NOMO-1 treated with dmso at 0.1 percent for 144 hours (cell line): ENCODE measurements around the gene SLC35E3.
"Not testable (repeated sequence)": the region's sequence is repeated elsewhere in the genome, so short reads cannot be mapped to it uniquely, and the experiment has no call there.

Experiments
- DNase-seq: peaks from one replicate; lab custom pipeline; 2025; ENCODE audit not compliant: unreplicated experiment; lab: John Stamatoyannopoulos, UW

Gene SLC35E3

DNA sequence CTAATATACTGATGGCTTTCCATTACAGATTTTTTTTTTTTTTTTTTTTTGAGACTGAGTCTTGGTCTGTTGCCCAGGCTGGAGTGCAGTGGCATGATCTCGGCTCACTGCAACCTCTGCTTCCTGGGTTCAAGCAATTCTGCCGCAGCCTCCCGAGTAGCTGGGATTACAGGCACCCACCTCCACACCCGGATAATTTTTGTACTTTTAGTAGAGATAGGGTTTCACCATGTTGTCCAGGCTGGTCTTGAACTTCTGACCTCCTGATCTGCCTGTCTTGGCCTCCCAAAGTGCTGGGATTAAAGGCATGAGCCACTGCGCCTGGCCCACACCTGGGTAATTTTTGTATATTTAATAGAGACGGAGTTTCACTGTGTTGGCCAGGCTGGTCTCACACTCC is 65.6 kb downstream of the SLC35E3 start:
- not testable (repeated sequence) for DNase-seq

DNA sequence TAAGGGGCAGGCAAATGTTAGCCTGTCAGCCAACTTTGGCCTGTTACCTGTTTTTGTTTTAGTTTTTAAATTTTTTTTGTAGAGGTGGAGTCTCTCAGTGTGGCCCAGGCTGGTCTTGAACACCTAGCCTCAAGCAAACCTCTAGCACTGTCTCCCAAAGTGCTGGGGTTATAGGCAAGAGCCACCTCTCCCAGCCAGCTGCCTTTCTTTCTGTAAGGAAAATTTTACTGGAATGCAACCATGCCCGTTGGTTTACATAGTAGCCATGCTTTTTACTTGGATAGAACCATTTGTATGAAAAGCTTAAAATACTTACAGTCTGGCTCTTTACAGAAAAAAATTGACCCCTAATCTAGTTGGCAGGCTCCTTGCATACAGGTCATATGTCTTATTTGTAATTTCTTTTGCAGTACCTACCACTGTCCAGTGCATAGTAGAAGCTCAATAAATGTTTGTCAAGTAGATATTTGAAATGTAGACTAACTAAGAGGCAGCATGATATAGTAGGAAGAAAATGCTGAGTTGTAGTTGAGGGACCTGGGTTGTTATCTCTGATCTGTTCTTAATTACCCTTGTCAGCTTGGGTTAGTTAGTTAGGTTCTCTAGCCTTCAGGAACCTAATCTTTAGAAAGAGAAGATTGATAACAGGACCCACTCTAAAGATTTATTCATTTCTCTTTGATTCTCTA is 66.7 kb downstream of the SLC35E3 start:
- DNase-seq: no peak

DNA sequence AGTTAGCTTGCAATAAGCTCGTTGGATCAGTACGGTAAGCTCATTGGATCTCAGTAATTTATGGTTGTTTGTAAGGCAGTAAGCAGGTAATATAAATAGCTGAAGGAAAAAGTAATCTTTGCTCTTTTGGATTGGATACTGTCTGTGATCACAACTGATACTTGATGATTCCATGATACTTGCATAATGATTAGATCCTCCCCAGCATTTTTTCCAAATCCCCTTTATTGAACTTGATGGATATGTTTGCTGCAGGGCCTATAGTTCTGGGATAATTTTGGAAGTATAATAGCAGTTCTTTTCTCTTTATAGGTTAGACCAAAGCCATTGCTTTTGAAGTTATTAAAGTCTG is 67.2 kb downstream of the SLC35E3 start:
- DNase-seq: no peak

DNA sequence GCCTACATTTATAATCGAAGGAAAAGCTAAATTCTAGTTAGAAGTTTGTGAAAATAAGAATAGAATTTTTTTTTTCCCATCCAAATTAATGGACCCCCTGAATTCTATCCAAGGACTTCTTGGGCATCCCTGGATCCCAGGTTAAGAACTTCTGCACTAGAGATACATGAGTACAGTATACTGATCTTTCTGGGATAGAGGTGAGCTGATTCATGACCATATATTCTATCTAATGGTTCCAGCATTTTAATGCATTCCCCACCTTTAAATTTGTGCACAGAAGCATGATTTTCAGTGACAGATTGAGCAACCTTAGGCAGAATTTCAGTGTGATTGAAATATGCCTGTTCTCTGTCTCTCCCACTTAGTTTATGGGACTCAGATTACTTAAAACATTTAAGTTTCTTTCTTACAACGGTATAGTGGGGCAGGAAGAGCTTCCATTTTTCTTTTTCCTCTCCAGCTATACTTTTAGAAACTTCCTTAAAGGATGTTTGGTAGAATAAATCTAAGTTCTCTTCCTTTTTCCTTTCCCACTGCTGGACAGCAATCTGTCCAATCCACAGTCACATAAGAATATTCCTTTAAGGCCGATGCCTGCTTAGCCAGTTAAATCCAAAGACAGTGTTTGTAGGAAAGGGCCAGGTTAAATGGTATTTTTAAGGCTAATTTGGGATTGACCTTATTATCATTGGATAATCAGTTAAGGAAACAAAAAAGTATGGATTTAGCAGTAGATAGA is 68.7 kb downstream of the SLC35E3 start:
- DNase-seq: no peak

DNA sequence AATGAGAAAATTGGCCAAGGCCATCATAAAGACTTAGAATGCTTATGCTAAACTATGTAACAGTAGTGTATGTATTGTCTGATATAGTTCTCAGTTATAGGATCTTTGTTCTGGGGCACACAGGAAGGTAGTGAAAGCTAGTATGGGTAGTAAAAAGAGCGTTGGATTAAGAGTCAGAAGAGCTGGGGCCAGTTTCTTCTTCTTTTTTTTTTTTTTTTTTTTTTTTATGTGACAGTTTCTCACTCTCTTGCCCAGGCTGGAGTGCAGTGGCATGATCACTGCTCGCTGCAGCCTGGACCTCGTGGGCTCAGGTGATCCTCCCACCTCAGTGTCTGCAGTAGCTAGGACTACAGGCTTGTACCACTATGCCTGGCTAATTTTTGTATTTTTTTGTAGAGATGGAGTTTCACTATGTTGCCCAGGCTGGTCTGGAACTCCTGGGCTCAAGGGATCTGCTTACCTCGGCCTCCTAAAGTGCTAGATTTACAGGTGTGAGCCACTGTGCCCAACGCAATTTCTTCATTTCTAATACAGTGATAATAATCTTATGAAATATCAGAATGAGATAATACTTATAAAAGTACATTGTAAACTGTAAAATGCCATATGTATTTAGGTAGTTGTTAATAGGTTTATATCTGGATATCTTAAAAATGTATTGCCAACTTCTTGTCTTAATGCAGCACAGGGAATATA is 69.4 kb downstream of the SLC35E3 start:
- no peak for DNase-seq

DNA sequence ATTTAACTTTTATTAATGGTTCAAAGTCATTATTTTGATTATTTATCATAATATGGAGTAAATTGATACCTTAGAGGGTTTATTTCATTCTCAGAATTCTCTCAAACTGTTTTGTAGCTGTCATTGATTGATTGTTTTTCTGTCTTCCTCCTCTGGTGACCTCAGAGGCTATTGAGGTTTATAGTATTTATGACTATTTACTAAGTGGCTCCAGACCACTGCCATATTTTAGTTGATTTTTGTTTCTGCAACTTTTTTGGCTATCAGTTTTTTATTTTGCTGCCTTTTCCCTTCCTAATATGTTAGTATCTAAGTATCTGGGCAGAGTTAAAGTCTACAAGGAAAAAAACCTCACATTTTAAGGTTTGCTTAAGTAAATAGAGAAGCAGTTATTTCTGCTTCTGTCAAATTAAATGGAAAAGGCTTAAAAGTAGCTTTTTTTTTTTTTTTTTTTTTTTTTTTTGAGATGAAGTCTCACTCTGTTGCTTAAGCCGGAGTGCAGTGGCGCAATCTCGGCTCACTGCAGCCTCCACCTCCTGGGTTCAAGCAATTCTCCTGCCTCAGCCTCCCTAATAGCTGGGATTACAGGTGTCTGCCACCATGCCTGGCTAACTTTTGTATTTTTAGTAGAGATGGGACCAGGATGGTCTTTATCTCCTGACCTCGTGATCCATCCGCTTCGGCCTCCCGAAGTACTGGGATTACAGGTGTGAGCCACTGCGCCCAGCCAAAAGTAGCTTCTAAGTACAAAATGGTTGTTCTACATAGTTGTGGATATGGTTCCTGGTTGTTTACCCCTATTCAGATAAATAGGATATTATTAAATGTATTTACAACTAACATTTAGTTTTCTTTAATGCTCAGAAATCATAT is 70.2 kb downstream of the SLC35E3 start:
- no peak for DNase-seq

DNA sequence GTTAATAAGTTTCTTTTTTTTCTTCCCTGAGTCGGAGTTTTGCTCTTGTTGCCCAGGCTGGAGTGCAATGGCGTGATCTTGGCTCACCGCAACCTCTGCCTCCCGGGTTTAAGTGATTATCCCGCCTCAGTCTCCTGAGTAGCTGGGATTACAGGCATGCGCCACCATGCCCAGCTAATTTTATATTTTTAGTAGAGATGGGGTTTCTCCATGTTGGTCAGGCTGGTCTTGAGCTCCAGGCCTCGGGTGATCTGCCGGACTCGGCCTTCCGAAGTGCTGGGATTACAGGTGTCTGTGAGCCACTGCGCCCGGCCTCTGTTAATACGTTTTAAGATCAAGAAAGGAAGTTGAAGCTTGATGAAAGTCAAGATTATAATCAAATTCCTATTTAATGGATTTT is 73.5 kb downstream of the SLC35E3 start:
- not testable (repeated sequence) for DNase-seq

DNA sequence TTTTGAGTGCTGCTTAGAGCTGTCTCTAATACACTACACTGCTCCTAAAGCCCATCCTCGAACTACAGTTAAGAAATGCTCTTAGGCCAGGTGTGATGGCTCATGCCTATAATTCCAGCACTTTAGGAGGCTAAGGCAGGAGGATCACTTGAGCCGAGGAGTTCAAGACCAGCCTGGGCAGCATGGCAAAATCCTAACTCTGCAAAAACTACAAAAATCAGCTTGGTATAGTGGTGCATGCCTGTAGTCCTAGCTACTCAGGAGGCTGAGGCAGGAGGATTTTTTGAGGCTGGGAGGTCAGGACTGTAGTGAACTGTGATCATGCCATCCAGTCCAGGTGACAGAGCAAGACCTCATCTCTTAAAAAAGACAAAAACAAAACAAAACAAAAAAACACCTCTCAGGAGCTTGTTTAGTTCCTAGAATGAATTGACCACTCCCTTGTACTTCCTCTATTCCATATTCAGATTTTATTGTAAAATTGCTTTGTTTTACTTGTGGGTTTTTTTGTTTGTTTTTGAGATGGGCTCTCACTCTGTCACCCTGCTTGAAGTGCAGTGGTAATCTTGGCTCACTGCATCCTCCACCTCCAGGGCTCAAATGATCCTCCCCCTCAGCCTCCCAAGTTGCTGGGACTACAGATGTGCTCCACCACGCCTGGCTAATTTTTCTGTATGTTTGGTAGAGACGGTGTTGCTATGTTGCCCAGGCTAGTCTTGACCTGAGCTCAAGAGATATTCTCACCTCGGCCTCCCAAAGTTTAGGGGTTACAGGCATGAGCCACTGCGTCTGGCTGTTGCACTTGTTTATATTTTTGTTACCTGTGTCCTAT is 75.6 kb downstream of the SLC35E3 start:
- DNase-seq: no peak

DNA sequence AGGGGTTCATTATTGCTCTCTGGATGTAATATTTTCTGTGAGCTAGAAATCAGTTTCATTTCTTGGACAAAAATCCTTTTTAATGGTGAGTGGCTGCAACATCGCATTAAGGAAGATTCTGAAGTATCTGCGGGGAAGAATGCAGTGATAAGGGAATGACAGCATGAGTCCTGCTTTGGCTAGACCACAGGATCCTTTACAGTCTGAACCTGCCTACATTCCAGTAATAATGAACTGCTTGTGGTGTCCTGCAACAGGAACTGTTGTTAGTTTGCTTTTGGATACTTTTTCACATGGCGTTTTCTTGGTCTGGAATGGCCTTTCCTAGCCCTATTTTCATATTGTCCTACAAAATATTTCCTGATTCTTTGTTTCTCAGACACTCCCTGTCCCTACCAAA is 77.7 kb downstream of the SLC35E3 start:
- DNase-seq: no peak

DNA sequence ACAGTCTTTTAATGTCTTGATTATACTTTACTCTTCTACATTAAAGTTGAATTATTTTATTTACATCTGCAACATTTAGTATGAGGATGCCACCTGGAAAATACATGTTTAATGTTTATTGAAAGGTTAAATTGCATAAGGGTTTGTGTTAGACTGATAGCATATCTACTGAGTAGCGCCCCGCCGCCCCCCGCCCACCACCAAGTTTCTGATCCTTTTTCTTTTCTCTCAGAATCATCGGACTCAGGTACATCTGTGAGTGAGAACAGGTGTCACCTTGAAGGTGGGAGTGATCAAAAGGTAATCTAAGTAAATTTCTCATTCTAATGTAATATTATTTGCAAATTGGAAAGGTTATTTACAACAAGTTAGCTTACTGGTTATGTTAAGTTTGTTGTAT is 78.2 kb downstream of the SLC35E3 start:
- DNase-seq: no peak

DNA sequence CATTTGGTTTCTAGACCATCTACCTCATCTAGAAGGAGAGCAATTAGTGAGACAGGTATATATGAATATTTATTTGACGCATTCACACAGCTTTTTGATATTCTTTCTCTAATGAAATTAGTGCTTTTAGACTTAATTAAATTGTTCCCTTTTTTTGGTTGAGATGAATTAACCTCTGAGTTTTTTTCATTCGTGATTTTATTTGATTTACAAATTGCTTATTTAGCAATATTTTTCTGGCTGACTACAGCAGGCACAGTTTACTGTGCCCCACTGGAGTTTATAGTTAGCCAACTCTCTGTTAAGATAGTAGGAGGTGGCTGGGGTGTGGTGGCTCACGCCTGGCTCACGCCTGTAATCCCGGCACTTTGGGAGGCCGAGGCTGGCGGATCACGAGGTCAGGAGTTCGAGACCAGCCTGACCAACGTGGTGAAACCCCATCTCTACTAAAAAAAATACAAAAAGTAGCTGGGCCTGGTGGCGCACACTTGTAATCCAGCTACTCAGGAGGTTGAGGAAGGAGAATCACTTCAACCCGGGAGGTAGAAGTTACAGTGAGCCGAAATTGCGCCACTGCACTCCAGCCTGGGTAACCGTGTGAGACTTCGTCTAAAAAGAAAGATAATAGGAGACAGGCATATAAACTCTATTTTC is 78.7 kb downstream of the SLC35E3 start:
- DNase-seq: no peak

DNA sequence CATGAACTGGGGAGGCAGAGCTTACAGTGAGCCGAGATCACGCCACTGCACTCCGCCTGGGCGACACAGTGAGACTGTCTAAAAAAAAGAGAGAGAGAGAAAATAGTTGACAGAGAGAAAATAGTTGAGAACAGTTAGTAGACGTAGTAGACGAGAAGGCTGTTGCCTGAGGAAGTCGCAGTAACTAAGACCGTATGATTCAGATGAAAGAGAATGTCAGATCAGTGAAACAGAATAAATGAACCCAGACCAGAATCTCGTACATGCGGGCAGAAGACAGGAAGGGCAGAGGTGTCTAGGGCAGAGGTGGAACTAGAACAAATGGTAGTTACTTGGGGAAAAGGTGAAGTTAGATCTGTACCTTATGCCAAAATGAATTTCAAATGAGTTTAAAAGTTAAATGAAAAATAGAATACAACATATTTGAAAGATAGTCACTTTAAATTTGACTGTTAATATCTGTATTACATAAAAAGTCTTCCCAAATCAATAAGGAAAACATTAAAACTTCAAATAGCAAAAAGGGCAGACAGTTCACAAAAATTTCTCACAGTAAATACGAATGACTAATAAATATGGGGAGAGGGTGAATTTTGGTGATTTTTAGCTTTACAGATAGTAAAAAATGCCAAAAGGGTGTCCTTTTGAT is 79.7 kb downstream of the SLC35E3 start:
- no peak for DNase-seq

DNA sequence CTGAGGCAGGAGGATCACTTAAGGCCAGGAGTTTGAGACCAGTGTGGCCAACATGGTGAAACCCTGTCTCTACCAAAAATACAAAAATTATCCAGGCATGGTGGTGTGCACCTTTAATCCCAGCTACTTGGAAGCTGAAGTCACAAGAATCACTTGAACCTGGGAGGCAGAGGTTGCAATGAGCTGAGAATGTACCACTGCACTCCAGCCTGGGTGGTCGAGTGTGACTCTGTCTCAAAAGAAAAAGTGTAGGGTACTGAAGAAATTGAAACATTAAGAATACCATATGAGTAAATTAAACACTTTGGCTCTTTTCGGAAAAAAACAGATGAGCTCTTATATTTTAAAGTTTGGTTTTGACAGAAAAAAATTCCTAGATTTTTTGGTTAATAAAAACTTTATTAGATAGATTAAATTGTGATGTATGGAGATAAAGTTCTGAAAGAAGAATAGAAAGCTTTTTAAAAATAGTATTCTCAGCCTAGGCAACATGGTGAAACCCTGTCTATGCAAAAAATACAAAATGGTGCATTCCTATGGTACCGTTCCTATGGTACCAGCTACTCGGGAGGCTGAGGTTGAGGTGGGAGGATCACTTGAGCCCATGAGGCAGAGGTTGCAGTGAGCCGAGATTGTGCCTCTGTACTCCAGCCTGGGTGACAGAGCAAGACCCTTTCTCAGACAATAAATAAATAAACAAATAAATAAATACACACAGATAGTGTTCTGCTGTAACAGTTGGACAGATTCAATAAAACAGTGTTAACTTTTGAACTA is 82.1 kb downstream of the SLC35E3 start:
- DNase-seq: no peak

DNA sequence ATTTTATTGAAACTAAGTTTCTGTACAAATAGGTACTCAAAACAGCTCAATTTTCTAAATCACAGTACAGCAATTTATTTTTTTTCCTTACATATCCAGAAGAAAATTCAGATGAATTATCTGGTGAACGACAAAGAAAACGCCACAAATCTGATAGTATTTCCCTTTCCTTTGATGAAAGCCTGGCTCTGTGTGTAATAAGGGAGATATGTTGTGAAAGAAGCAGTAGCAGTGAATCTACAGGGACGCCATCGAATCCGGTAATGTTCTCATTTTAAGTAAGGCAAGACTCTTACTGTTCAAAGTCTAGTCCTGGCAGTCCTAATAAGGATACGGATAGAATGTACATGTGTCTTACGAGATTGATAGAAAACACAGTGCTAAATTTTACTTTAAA is 82.7 kb downstream of the SLC35E3 start:
- DNase-seq: no peak
